Endothelial cell (in vitro differentiated cells): ENCODE measurements around the gene RTP2. TPM values are rescaled to one million over a fixed set of nuclear protein-coding genes. Genes with fewer than 3 reads are reported as not detected.

ENCODE experiments used
- DNase-seq: peaks from one replicate; pipeline ENCODE4 v3.0.0; 2021; ENCODE audit warnings: low spot score
- H3K27ac Mint-ChIP-seq: one replicate; pipeline ENCODE4 v1.8.0; 2021; ENCODE audit warnings: mixed read lengths, inconsistent platforms; ENCODE audit not compliant: unreplicated experiment
- H3K27me3 Mint-ChIP-seq: one replicate; pipeline ENCODE4 v1.8.0; 2021; ENCODE audit warnings: mild to moderate bottlenecking, moderate library complexity, mixed read lengths, inconsistent platforms; ENCODE audit not compliant: unreplicated experiment
- H3K36me3 Mint-ChIP-seq: one replicate; pipeline ENCODE4 v1.8.0; 2021; ENCODE audit warnings: mild to moderate bottlenecking, low read depth, mixed read lengths, inconsistent platforms; ENCODE audit not compliant: unreplicated experiment
- H3K4me1 Mint-ChIP-seq: one replicate; pipeline ENCODE4 v1.8.0; 2021; ENCODE audit warnings: mild to moderate bottlenecking, mixed read lengths, inconsistent platforms; ENCODE audit not compliant: unreplicated experiment
- H3K4me3 Mint-ChIP-seq: one replicate; pipeline ENCODE4 v1.8.0; 2021; ENCODE audit warnings: mild to moderate bottlenecking, mixed read lengths, inconsistent platforms; ENCODE audit not compliant: unreplicated experiment
- H3K9me3 Mint-ChIP-seq: one replicate; pipeline ENCODE4 v1.8.0; 2021; ENCODE audit warnings: mixed read lengths, inconsistent platforms; ENCODE audit not compliant: unreplicated experiment
- CTCF ChIP-seq: fragments of 200-600 bp; sonication (generic); IDR thresholded peaks from one replicate; pipeline ENCODE4 v1.5.0; 2021; ENCODE audit warnings: antibody characterized with exemption; ENCODE audit not compliant: unreplicated experiment
- total RNA-seq: library from RNA; stranded (reverse); fragmentation: NEBNext Ultra II Directional; extraction: Animal tissue kit (Norgen Biotek cat#: 25700); gene quantifications from one replicate; pipeline ENCODE4 v1.2.1, GENCODE V29; 2021; ENCODE audit not compliant: unreplicated experiment

The RTP2 gene
- total RNA-seq, 1 donor from 2014 or later, result not detected

GRCh38 chr3:187726564-187726963 is 24.2 kb upstream of the RTP2 start:
- H3K9me3 Mint-ChIP-seq, result no peaks in the 10 kb centered on the region
- no peak for TF ChIP-seq CTCF
- peaks cover 55% of the 10 kb centered on the region for H3K36me3 Mint-ChIP-seq
- H3K4me1 Mint-ChIP-seq, result no peaks in the 10 kb centered on the region
- H3K27ac Mint-ChIP-seq, result no peak overlapping the region
- peaks cover 5% of the 10 kb centered on the region for H3K27me3 Mint-ChIP-seq
- H3K4me3 Mint-ChIP-seq, result no peak overlapping the region
- DNase-seq, result no peak

- H3K4me1 Mint-ChIP-seq, result no peaks in the 10 kb centered on the region
- peaks cover 51% of the 10 kb centered on the region for H3K36me3 Mint-ChIP-seq
- peak overlapping the region; percentile 48 for H3K27ac Mint-ChIP-seq
- TF ChIP-seq CTCF, result no peak
- peak overlapping the region; percentile 47 for H3K4me3 Mint-ChIP-seq
- no peak for DNase-seq
- no peaks in the 10 kb centered on the region for H3K9me3 Mint-ChIP-seq
- peaks cover 5% of the 10 kb centered on the region for H3K27me3 Mint-ChIP-seq
Observed at GRCh38 chr3:187725653-187726370, 23.5 kb upstream of the RTP2 start.

GRCh38 chr3:187725224-187725623 is 22.9 kb upstream of the RTP2 start:
- no peaks in the 10 kb centered on the region for H3K4me1 Mint-ChIP-seq
- H3K9me3 Mint-ChIP-seq, result no peaks in the 10 kb centered on the region
- H3K36me3 Mint-ChIP-seq, result peaks cover 47% of the 10 kb centered on the region
- peak overlapping the region; percentile 42 for H3K27ac Mint-ChIP-seq
- H3K27me3 Mint-ChIP-seq, result peaks cover 5% of the 10 kb centered on the region
- TF ChIP-seq CTCF, result no peak
- H3K4me3 Mint-ChIP-seq, result no peak overlapping the region
- no peak for DNase-seq

GRCh38 chr3:187722206-187722612 is 19.9 kb upstream of the RTP2 start:
- Mint-ChIP-seq H3K36me3 (peaks cover 28% of the 10 kb centered on the region), H3K27ac (no peak overlapping the region), H3K4me3 (no peak overlapping the region), H3K4me1 (no peaks in the 10 kb centered on the region), H3K27me3 (peaks cover 1% of the 10 kb centered on the region), H3K9me3 (no peaks in the 10 kb centered on the region)
- DNase-seq, result no peak
- peak; percentile 58 for TF ChIP-seq CTCF

DNA sequence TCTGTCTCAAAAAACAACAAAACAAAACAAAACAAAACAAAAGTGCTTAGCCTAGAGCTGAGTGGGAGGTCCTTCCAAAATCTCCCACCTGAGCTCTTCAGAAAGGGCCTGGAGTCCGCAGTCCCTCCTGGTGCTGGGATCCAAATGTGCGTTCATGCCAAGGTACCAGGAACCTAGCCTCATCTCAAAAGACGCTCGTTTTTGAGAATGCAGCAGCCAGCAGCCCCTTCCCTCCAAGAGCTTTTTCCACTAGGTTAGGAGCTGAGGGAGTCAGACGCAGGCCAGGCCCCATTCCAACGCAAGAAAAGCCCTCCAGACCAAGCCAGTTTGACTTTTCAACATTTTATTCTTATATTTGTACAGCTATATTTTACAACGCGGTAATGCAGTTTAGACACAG is 18.7 kb upstream of the RTP2 start:
- Mint-ChIP-seq H3K4me1 (no peaks in the 10 kb centered on the region), H3K27me3 (no peaks in the 10 kb centered on the region), H3K27ac (no peak overlapping the region), H3K4me3 (no peak overlapping the region), H3K36me3 (peaks cover 16% of the 10 kb centered on the region), H3K9me3 (no peaks in the 10 kb centered on the region)
- DNase-seq, result no peak
- TF ChIP-seq CTCF, result no peak
